ENCODE measurements around the gene AP2A2. TPM values are rescaled to one million over a fixed set of nuclear protein-coding genes. Genes with fewer than 3 reads are reported as not detected.

AP2A2 gene
- total RNA-seq, 1 donor from 2014 or later = 58.7 TPM

DNA sequence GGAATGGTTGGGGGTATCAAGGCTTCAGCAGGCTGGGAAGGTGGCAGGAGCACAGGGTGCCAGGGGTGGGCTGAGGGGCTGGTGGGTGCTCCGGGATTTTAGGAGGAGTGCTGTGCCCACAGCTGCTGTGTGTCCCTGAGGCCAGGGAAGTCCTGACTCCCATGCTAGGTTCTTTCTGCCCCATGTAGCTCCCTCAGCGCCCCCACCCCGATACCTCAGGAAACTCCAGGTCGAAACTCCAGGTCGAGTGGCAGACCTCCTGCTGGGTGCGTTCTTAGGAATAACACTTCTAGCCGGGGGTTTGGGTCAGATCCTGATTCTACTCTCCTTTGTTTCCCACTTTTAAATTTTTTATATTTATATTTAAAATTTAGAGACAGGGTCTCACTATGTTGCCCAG lies 8.3 kb downstream of the AP2A2 start:
- intact Hi-C loops (cut with DNase I) = no loop called here

GRCh38 chr11:934527-934926 lies 8.9 kb downstream of the AP2A2 start:
- intact Hi-C loops (cut with DNase I) = no loop called here
- no peak for TF ChIP-seq POLR2A (IDR thresholded peaks at IDR 0.05)
- no peak for TF ChIP-seq POLR2AphosphoS5 (IDR thresholded peaks at IDR 0.05; ENCODE audit: insufficient read depth in 1 of 2, low read depth in 1 of 2)
- TF ChIP-seq, protein P1, sequence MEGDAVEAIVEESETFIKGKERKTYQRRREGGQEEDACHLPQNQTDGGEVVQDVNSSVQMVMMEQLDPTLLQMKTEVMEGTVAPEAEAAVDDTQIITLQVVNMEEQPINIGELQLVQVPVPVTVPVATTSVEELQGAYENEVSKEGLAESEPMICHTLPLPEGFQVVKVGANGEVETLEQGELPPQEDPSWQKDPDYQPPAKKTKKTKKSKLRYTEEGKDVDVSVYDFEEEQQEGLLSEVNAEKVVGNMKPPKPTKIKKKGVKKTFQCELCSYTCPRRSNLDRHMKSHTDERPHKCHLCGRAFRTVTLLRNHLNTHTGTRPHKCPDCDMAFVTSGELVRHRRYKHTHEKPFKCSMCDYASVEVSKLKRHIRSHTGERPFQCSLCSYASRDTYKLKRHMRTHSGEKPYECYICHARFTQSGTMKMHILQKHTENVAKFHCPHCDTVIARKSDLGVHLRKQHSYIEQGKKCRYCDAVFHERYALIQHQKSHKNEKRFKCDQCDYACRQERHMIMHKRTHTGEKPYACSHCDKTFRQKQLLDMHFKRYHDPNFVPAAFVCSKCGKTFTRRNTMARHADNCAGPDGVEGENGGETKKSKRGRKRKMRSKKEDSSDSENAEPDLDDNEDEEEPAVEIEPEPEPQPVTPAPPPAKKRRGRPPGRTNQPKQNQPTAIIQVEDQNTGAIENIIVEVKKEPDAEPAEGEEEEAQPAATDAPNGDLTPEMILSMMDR (IDR thresholded peaks at IDR 0.05) = no peak
- H3K27ac ChIP-seq = no peak overlapping the region
- no peaks in the 10 kb centered on the region for H3K9me3 ChIP-seq
- no peaks in the 10 kb centered on the region for H3K36me3 ChIP-seq
- peaks cover 65% of the 10 kb centered on the region for H3K4me1 ChIP-seq
- no peak overlapping the region for H3K4me3 ChIP-seq
- no peaks in the 10 kb centered on the region for H3K27me3 ChIP-seq
- no peak for DNase-seq (ENCODE audit: extremely low spot score in 2 of 2)

More for the DNA sequence above, 8.3 kb downstream of the AP2A2 start:
- no peak overlapping the region for H3K4me3 ChIP-seq
- H3K27ac ChIP-seq = peak overlapping the region; percentile 5
- no peaks in the 10 kb centered on the region for H3K9me3 ChIP-seq
- no peaks in the 10 kb centered on the region for H3K27me3 ChIP-seq
- H3K4me1 ChIP-seq = peaks cover 71% of the 10 kb centered on the region
- TF ChIP-seq, protein P1 (IDR thresholded peaks at IDR 0.05) = no peak
- no peaks in the 10 kb centered on the region for H3K36me3 ChIP-seq
- no peak for DNase-seq (ENCODE audit: extremely low spot score in 2 of 2)

DNA sequence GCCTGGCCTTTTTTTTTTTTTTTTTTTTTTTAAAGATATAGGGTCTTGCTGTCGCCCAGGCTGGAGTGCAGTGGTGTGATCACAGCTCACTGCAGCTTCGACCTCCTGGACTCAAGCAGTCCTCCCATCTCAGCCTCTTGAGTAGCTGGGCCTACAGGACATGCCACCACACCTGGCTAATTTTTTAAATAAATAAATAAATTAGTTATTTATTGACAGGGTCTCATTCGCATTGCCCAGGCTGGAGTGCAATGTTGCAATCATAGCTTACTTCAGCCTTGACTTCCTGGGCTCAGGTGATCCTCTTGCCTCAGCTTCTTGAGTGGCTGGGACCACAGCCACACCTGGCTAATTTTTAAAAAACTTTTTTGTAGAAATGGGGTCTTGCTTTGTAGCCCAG lies 10.5 kb downstream of the AP2A2 start:
- H3K4me1 ChIP-seq = peaks cover 58% of the 10 kb centered on the region
- intact Hi-C loops (cut with DNase I) = no loop called here
- H3K9me3 ChIP-seq = no peaks in the 10 kb centered on the region
- no peaks in the 10 kb centered on the region for H3K27me3 ChIP-seq
- H3K4me3 ChIP-seq = no peak overlapping the region
- no peaks in the 10 kb centered on the region for H3K36me3 ChIP-seq
- no peak for DNase-seq (ENCODE audit: extremely low spot score in 2 of 2)
- TF ChIP-seq, protein P1 (IDR thresholded peaks at IDR 0.05) = no peak
- no peak for TF ChIP-seq POLR2AphosphoS5 (IDR thresholded peaks at IDR 0.05; ENCODE audit: insufficient read depth in 1 of 2, low read depth in 1 of 2)
- no peak overlapping the region for H3K27ac ChIP-seq

DNA sequence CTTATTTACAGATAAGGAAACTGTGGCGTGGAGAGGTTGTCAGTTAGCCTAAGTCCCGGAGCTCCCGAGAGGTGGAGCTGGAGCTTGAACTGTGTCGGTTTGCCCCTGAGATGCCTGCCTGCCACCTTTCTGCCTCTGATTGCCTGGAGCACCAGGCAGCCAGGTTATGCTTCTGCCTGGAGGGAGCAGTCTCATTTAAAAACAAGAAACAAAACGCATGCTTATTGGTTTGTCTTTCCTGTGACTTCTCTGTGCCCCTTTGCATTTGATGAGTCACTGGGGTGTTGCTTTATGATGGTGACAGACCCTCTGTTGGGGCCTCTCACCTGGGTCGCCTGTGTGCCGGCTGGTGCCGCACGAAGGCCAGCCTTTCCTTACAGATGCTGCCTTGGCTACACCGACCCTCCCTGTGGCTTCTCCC lies 12.2 kb downstream of the AP2A2 start:
- H3K4me3 ChIP-seq = no peak overlapping the region
- no peaks in the 10 kb centered on the region for H3K27me3 ChIP-seq
- peaks cover 48% of the 10 kb centered on the region for H3K4me1 ChIP-seq
- intact Hi-C loops (cut with DNase I) = no loop called here
- TF ChIP-seq, protein P1 (IDR thresholded peaks at IDR 0.05) = no peak
- no peak for TF ChIP-seq POLR2A (IDR thresholded peaks at IDR 0.05)
- no peaks in the 10 kb centered on the region for H3K36me3 ChIP-seq
- DNase-seq (ENCODE audit: extremely low spot score in 2 of 2) = no peak
- no peaks in the 10 kb centered on the region for H3K9me3 ChIP-seq
- H3K27ac ChIP-seq = no peak overlapping the region

DNA sequence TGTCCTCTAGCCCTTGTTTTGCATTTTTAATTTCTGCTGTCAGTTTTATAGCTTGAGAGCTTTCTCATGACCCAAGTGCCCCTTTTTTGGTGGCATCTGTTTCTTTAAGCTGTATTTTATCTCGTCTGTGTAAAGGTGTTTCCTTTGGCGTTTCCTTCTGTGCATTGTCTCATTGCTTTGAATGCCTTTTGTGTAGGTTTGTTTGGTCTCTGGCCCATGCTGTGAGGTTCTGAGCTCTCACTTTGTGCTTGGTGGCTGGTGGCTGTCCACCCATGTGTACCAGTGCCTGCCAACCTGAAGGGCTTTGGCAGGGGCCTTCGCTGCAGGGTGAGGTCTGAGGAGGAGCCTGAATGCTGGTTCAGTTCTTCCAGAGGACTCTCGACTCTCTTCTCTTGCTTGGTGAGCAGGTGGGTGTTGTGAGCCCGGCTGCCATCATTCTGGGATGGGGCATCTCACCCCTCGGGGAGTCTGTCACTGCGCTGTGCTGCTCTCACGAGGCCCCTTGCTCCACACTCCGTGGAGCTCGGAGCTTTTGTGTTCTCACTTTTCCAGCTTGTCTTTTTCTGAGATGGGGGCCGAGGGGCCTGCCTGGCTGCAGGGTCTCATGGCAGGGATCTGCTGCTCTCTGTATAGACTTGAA lies 14.9 kb downstream of the AP2A2 start:
- DNase-seq (ENCODE audit: extremely low spot score in 2 of 2) = no peak
- H3K36me3 ChIP-seq = no peaks in the 10 kb centered on the region
- no peaks in the 10 kb centered on the region for H3K9me3 ChIP-seq
- H3K4me3 ChIP-seq = no peak overlapping the region
- TF ChIP-seq, protein P1 (IDR thresholded peaks at IDR 0.05) = no peak
- TF ChIP-seq POLR2A (IDR thresholded peaks at IDR 0.05) = no peak
- TF ChIP-seq POLR2AphosphoS5 (IDR thresholded peaks at IDR 0.05; ENCODE audit: insufficient read depth in 1 of 2, low read depth in 1 of 2) = no peak
- H3K27ac ChIP-seq = no peak overlapping the region
- H3K4me1 ChIP-seq = peaks cover 34% of the 10 kb centered on the region
- H3K27me3 ChIP-seq = no peaks in the 10 kb centered on the region
- intact Hi-C loops (cut with DNase I) = no loop called here

Data from vagina (tissue), 2 donors.